Fibroblast of the conjunctiva (primary cell): ENCODE measurements around the gene ZDHHC11.
"Not testable (repeated sequence)": the region's sequence is repeated elsewhere in the genome, so short reads cannot be mapped to it uniquely, and the experiment has no call there.

Experiments used
- DNase-seq: peaks from one replicate; pipeline ENCODE4 v3.0.0-alpha.2; 2010; ENCODE audit warnings: low read depth

The ZDHHC11 gene

DNA sequence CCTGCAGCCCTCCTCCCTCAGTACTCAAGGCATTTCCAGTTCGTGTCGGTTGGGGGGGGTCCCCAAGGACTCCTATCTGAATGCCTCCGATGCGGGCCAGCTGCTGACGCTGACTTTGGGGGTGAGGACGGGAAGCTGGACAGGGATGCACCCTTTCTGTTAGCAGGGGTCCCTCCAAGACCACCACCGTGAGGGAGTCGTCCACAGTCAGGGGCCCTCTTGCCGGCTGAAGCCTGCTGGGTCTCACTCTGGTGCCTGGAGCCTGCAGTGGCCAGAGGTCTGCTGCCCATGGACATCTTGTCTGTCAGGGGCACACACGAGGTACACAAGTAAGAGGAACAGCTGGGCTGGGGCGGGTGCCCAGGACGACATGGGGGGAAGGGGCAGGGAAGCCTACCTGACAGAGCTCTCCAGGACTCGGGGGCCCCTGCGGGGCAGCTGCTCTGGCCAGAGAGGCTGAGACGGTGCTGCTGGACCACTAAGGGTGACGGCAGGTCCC, 9.1 kb upstream of the ZDHHC11 start:
- DNase-seq = no peak

DNA sequence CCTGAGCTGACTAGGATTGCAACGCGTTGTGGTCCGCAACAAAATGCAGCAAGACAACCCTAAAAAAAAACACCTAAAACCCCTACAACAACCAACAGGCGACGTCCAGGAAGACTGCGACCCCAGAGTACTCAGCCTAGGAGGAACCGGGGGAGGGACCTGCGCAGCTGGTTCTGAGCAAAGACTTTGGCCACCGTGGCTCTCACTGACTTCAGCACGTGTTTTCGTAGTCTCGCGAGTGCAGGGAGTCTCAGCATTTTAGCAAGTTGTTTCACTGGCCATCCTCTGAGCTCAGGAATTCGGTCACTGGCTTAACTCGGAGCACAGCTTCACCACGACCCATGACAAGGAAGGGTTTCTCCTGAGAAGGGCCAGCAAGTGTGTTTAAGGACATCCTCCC, 8.6 kb upstream of the ZDHHC11 start:
- DNase-seq = no peak

DNA sequence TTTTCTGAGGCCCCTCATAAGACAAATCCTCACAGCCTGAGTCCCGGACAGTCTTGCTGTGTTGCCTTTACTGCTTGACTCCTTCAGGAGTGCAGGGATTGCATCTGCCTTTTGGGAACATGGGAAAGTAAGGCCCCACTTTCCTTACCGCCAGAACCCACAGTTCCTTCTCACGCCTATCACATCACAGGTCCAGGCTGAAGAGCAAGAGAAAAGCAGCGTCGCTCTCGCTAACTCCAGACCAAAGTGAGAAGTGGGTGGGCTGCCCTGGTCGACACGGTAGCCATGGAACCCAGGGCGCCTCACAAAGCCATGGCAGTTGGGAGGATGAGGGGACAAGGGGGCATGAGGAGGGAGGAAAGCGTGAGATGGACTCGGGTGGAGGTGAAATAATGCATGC, 7.9 kb upstream of the ZDHHC11 start:
- DNase-seq = no peak

DNA sequence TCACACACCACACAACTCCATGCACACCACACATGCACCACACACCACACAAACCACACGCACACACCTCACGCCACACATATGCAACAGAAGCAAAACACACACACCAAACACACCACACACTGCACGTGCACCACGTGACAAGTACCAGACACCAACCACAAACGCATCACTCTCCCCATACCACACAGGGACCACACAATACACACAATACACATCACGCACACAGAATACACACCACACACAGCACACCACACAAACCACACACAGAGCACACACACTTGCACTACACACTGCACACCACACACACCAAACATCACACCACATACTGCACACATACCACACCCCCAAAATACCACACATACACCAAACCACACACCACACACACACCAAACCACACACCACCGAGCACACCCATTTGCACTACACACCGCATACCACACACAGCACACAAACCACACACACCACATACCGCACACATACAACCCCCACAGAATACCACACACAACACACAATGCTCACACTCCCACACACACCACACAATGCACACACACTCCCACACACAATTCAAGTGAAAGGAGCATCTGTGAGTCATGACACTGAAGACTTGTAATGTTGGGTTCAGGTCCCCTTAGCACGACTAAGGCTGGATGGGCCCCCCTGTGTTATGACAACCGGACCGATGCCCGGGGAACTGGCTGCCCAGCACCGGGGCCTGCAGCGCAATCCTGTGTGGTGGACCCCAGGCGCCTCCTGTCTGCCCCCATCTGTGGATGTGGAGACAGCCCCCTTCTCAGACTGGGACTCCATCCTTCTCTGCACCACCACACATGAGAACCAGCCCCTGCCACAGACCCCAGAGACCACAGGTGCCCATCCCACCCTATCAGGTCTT, 6.0 kb upstream of the ZDHHC11 start:
- DNase-seq = no peak

DNA sequence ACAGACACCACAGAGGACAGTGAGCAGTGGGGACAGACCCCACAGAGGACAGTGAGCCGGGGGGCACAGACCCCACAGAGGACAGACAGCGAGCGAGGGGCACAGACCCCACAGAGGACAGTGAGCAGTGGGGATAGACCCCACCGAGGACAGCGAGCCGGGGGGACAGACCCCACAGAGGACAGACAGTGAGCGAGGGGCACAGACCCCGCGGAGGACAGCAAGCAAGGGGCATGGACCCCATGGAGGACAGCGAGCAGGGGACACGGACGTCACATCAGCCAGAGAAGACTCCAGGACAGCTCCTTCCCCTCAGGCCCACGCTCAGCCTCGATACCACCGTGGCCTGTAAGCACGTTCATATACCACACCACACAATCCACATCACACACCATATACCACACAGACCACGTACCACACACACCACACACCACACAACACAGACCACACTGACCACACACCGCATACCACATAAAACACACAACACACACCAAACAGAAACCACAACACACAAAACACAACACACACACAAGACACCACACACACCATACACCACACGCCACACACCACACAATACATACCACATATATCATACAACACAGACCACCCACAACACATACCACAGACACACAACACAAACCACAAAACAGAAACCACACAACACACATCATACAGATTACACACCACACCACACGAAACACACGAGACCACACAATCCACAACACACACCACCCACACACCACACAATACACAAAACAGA, 5.2 kb upstream of the ZDHHC11 start:
- DNase-seq = no peak

DNA sequence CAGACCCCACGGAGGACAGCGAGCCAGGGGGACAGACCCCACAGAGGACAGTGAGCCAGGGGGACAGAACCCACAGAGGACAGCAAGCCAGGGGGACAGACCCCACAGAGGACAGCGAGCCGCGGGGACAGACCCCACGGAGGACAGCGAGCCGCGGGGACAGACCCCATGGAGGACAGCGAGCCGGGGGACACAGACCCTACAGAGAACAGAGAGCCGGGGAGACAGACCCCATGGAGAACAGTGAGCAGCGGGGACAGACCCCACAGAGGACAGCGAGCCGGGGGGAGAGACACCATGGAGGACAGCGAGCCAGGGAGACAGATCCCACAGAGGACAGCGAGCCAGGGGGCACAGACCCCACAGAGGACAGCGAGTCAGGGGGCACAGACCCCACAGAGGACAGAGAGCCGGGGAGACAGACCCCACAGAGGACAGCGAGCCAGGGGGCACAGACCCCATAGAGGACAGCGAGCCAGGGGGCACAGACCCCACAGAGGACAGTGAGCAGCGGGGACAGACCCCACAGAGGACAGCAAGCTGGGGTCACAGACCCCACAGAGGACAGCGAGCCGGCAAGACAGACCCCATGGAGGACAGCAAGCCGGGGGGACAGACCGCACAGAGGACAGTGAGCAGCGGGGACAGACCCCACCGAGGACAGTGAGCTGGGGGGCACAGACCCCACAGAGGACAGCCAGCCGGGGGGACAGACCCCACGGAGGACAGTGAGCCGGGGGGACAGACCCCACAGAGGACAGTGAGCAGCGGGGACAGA, 4.4 kb upstream of the ZDHHC11 start:
- no peak for DNase-seq

DNA sequence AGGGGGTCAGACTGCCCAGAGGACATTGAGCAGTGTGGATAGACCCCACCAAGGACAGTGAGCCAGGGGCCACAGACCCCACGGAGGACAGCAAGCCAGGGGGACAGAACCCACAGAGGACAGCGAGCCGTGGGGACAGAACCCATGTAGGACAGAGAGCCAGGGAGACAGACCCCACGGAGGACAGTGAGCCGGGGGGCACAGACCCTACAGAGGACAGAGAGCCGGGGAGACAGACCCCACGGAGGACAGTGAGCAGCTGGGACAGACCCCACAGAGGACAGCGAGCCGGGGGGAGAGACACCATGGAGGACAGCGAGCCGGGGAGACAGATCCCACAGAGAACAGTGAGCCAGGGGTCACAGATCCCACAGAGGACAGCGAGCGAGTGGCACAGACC, 3.4 kb upstream of the ZDHHC11 start:
- no peak for DNase-seq

DNA sequence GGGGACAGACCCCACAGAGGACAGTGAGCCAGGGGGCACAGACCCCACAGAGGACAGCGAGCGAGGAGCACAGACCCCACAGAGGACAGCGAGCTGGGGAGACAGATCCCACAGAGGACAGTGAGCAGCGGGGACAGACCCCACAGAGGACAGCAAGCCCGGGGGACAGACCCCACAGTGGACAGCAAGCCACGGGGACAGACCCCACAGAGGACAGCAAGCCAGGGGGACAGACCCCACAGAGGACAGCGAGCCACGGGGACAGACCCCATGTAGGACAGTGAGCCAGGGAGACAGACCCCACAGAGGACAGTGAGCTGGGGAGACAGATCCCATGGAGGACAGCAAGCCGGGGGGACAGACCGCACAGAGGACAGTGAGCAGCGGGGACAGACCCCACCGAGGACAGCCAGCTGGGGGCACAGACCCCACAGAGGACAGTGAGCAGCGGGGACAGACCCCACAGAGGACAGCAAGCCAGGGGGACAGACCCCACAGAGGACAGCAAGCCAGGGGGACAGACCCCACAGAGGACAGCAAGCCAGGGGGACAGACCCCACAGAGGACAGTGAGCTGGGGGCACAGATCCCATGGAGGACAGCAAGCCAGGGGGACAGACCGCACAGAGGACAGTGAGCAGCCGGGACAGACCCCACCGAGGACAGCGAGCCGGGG, 2.8 kb upstream of the ZDHHC11 start:
- DNase-seq = not testable (repeated sequence)

DNA sequence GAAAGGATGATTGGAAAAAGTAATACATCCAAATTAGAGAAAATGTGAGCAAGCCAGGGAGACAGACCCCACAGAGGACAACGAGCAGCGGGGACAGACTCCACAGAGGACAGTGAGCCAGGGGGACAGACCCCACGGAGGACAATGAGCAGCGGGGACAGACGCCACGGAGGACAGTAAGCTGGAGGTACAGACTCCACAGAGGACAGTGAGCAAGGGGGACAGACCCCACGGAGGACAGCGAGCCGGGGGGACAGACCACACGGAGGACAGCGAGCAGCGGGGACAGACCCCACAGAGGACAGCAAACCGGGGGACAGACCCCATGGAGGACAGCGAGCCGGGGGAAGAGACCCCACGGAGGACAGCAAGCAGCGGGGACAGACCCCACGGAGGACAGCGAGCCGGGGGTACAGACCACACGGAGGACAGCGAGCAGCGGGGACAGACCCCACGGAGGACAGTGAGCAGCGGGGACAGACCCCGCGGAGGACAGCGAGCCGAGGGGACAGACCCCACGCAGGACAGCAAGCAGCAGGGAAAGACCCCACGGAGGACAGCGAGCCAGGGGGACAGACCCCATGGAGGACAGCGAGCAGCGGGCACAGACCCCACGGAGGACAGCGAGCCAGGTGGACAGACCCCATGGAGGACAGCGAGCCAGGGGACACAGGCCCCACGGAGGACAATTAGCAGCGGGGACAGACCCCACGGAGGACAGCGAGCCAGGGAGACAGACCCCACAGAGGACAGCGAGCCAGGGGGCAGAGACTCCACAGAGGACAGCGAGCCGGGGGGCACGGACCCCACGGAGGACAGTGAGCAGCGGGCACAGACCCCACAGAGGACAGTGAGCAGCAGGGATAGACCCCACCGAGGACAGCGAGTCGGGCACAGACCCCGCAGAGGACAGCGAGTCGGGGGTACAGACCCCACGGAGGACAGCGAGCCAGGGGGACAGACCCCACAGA, 1.9 kb upstream of the ZDHHC11 start:
- DNase-seq = no peak

DNA sequence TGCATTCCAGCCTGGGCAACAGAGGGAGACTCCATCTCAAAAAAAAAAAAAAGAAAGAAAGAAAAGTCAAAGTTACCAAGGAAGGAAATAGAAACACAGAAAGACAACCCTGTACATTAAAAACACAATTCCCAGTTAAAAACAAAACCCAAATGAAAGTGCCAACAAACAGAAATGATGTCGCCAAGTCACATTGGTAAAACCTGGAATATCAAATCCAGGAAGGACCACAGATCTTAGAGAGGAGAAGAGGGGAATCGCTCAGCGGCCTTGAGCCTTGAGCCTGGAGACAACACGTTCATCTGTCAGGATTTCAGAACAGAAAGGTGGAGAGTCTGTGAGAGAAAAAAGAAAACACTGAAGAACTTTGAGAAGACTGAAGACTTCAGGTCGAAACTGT, 1.2 kb upstream of the ZDHHC11 start:
- no peak for DNase-seq

DNA sequence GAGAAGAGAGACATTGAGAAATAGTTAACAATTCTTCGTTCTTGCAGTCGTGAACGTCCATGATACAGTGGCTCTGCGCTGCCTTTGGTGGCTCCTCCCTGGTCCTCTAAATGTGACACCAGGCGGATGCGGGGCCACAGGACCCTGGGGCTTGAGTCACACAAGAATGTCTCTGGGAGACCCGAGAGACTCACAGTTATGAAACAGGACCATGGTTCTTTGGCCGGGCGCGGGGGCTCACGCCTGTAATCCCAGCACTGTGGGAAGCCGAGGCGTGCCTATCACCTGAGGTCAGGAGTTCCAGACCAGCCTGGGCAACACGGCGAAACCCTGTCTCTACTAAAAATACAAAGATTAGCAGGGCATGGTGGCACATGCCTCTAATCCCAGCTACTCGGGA, 767 bp upstream of the ZDHHC11 start:
- DNase-seq = no peak

DNA sequence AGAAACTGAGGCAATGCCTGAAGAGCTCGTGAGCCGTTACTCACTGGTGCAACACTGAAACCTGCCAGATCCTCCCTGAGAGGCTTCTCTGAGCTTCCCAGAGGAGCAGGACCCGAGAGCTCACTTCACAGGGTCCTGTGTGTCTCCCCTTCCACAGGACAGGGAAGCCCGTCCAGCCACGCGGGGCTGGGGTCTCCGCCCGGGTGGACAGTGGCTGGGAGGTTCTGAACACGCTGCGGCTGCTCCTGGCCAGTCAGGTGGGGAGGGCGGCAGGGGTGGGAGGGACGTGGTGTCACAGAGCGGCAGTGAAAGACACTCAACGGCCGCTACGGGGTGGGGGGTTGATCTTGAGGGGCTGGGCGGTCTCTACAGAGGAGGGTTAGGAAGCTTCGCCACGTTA, 290 bp upstream of the ZDHHC11 start:
- DNase-seq = no peak

DNA sequence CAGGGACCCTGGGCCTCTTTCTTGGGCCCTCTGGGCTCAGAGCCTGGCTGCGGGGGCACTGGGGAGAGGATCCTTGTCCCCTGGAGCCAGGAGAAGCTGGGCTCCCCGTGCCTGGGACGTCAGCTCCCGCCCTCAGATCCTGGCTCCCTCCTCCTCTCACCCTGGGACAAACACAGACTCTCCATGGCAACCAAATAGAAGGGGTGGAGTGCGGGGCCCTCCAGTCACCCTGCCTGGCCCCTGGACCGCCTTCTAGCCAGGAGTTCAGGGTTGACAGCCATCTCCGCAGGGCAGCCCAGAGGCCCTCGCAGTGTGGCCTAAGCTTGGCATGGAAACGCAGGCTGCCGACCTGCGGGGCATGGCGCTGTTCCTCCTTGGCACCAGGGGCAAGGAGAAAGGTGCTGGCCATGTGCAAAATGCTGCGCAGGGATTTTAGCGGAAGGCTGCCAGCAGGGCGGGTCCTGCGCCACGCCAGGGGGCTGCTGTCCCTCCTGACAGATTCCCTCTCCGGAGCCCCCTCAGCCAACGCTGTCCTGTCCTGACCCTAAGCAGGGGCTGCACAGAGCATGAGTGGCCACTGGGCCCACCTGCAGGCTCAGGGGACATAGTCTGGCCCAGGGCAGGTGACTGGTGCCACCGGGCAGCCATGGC, 1.0 kb downstream of the ZDHHC11 start:
- no peak for DNase-seq

DNA sequence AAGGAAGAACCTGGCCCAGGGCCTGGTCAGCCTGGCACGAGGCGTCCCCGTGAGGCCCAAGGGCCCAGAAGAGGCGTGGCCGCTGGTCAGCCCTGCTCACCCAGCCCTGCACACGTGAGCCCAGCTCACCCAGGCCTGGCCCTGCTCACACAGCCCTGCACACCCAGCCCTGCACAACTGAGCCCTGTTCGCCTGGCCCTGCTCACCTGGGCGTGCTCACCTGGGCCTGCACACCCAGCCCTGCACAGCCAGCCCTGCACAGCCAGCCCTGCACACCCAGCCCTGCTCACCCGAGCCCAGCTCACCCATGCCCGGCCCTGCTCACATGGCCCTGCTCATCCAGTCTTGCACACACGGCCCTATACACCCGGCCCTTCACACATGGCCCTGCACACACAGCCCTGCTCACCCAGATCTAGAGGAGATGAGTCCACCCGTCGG, 2.1 kb downstream of the ZDHHC11 start:
- DNase-seq = no peak

DNA sequence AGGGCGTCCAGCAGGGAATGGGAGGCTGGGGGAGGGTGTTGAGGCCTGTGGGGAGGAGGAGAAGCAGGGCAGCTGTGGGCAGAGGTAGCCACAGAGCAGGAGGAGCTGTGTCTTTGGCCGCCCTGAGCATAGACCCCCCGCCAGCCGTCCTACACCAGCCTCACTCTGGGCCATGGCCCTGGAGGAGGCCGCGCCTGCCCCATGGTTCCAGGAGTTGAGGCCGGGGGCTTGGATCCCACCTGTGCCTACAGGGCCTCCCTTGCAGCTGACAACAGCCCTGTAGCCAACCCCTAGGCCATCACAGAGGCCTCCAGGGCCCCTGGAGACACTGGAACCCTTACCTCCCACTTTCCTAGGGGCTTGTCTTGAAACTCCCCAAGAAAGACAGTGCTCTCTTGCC, 3.0 kb downstream of the ZDHHC11 start:
- not testable (repeated sequence) for DNase-seq

DNA sequence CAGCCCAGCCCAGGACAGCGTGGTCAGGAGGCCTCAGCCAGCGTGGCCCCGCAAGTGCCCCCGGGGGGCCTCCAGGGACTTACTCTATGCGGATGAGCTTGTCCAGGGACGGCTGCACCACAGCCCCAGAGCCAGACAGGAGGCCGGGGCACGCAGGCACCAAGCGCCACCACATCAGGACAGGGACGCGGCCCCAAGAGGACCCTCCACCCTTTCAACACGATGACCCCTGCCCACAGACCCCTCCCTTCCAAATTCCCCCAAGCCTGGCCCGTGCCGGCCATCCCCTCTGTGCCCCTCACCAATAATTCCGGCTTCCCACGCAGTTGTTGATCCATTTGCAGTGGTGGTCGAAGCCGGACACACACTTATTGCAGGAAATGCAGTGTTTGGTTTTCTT, 3.6 kb downstream of the ZDHHC11 start:
- not testable (repeated sequence) for DNase-seq

DNA sequence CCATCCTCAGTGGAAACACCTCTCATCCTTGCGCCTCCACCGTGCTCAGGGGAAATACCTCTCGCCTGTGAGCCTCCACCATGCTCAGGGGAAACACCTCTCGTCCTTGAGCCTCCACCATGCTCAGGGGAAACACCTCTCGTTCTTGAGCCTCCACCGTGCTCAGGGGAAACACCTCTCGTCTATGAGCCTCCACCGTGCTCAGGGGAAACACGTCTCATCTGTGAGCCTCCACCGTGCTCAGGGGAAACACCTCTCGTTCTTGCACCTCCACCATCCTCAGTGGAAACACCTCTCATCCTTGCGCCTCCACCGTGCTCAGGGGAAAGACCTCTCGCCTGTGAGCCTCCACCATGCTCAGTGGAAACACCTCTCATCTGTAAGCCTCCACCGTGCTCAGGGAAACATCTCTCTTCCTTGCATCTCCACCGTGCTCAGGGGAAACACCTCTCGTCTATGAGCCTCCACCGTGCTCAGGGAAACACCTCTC, 4.1 kb downstream of the ZDHHC11 start:
- not testable (repeated sequence) for DNase-seq

DNA sequence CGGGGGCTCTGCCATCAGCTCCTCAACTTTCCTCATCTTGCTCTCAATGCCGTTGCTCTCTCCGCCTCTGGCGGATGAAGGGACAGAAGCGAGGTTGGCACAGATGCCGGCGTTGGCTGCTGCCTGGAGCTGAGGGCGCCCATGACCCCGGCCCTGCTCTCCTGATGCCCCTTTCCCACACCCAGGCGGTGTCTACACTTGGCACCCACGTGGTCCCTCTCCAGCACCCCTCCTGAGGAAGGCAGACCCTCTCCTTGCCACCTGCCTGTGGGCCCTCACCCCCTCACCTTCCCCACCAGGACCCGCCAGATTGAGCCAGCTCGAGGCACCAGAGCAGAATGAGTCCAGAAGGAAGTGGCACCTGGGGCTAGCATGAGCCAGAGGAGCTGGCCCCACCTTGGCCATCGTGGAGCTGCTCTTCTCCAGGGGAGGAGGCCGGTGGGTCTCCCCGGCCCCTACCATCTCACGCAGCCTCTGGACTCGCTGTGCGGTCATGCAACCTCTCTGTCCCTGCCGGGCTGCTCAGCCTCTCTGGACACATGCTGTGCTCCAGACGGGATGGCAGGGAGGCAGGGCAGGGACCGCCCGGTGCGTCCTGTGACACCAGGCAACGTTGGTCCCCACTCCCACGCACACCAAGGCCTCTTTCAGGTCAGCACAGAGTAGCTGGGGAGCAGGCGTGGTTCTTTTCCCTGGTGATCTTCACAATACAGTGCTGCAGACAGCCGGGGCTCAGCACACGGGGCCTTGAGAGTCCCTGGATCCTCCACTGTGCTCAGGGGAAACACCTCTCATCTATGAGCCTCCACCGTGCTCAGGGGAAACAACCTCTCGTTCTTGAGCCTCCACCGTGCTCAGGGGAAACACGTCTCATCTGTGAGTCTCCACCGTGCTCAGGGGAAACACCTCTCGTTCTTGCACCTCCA, 4.8 kb downstream of the ZDHHC11 start:
- DNase-seq = not testable (repeated sequence)
